HEK293 (cell line): ENCODE results near the gene MAGEF1.

Experiments used
- CTCF ChIA-PET: fragments of 350-600 bp; formaldehyde crosslinking; extraction: SDS; loops from one replicate; lab custom pipeline; 2021; ENCODE audit warnings: antibody characterized with exemption; lab: Yijun Ruan, JAX
- POLR2A ChIA-PET: fragments of 300-600 bp; formaldehyde crosslinking; extraction: SDS; loops from one replicate; lab custom pipeline; 2020; ENCODE audit warnings: antibody characterized with exemption, inconsistent platforms; lab: Yijun Ruan, JAX
- H3K27ac ChIP-seq: fragments of 200-500 bp; sonication (Bioruptor generic); 2 replicates; pipeline ENCODE4 v1.5.1; 2014; ENCODE audit warnings: low read depth, low read length, control low read depth, inconsistent platforms; ENCODE audit errors: extremely low read depth
- H3K36me3 ChIP-seq, 2 experiments: fragments of 200-500 bp in 1 of 2; sonication (Bioruptor generic) in 1 of 2; 1 replicate in 1 of 2; 2 replicates in 1 of 2; pipeline ENCODE4 v1.5.1; 2014 to 2017; ENCODE audit warnings: inconsistent platforms in 2 of 2, low read length in 2 of 2; ENCODE audit not compliant: control insufficient read depth in 2 of 2, insufficient read depth in 1 of 2
- H3K4me1 ChIP-seq: fragments of 200-500 bp; sonication (Bioruptor generic); 2 replicates; pipeline ENCODE4 v1.5.1; 2014; ENCODE audit warnings: mild to moderate bottlenecking, low read length, inconsistent platforms; ENCODE audit not compliant: control insufficient read depth, insufficient read depth
- H3K4me3 ChIP-seq: 2 replicates; pipeline ENCODE4 v1.5.1; 2011; ENCODE audit warnings: low read depth, mild to moderate bottlenecking, control low read depth, low read length, moderate library complexity
- H3K9me3 ChIP-seq: fragments of 200-500 bp; sonication (Bioruptor generic); 2 replicates; pipeline ENCODE4 v1.5.1; 2014; ENCODE audit warnings: low read depth, low read length, inconsistent platforms; ENCODE audit not compliant: control insufficient read depth, insufficient read depth
- GLIS1 ChIP-seq: fragments of 450-650 bp; formaldehyde crosslinking; IDR thresholded peaks from 2 replicates; pipeline ENCODE4 v1.5.1; 2016; ENCODE audit warnings: missing biosample characterization, missing genetic modification characterization
- KLF9 ChIP-seq: fragments of 450-650 bp; formaldehyde crosslinking; IDR thresholded peaks from 2 replicates; pipeline ENCODE4 v1.5.1; 2016; ENCODE audit warnings: missing biosample characterization, missing genetic modification characterization, low read depth
- MZF1 ChIP-seq: fragments of 450-650 bp; formaldehyde crosslinking; IDR thresholded peaks from 2 replicates; pipeline ENCODE4 v1.5.1; 2017; ENCODE audit warnings: missing biosample characterization, missing genetic modification characterization, borderline replicate concordance
- RBAK ChIP-seq: fragments of 450-650 bp; formaldehyde crosslinking; IDR thresholded peaks from 2 replicates; pipeline ENCODE4 v1.5.1; 2016; ENCODE audit warnings: missing biosample characterization, missing genetic modification characterization
- REPIN1 ChIP-seq: fragments of 450-650 bp; formaldehyde crosslinking; IDR thresholded peaks from 2 replicates; pipeline ENCODE4 v1.5.1; 2017; ENCODE audit warnings: missing biosample characterization, missing genetic modification characterization, low read depth
- SP2 ChIP-seq: fragments of 450-650 bp; formaldehyde crosslinking; IDR thresholded peaks from 2 replicates; pipeline ENCODE4 v1.5.1; 2016; ENCODE audit warnings: missing biosample characterization, missing genetic modification characterization
- ZBTB17 ChIP-seq: fragments of 450-650 bp; formaldehyde crosslinking; IDR thresholded peaks from 2 replicates; pipeline ENCODE4 v1.5.1; 2016; ENCODE audit warnings: missing biosample characterization, missing genetic modification characterization
- ZBTB20 ChIP-seq: fragments of 450-650 bp; formaldehyde crosslinking; IDR thresholded peaks from 2 replicates; pipeline ENCODE4 v1.5.1; 2016; ENCODE audit warnings: missing biosample characterization, missing genetic modification characterization
- ZFP37 ChIP-seq: fragments of 450-650 bp; formaldehyde crosslinking; IDR thresholded peaks from 2 replicates; pipeline ENCODE4 v1.5.1; 2016; ENCODE audit warnings: missing biosample characterization, missing genetic modification characterization
- ZNF146 ChIP-seq: fragments of 450-650 bp; formaldehyde crosslinking; IDR thresholded peaks from 2 replicates; pipeline ENCODE4 v1.5.1; 2016; ENCODE audit warnings: missing biosample characterization, missing genetic modification characterization
- ZNF169 ChIP-seq: fragments of 450-650 bp; formaldehyde crosslinking; IDR thresholded peaks from 2 replicates; pipeline ENCODE4 v1.5.1; 2016; ENCODE audit warnings: missing biosample characterization, missing genetic modification characterization
- ZNF248 ChIP-seq: fragments of 450-650 bp; formaldehyde crosslinking; IDR thresholded peaks from 2 replicates; pipeline ENCODE4 v1.5.1; 2017; ENCODE audit warnings: missing biosample characterization, missing genetic modification characterization
- ZNF341 ChIP-seq: fragments of 450-650 bp; formaldehyde crosslinking; IDR thresholded peaks from 2 replicates; pipeline ENCODE4; 2016; ENCODE audit warnings: low read depth, missing biosample characterization, missing genetic modification characterization
- ZNF366 ChIP-seq: fragments of 450-650 bp; formaldehyde crosslinking; conservative IDR thresholded peaks from 2 replicates; pipeline ENCODE4 v1.5.1; 2016; ENCODE audit warnings: missing biosample characterization, missing genetic modification characterization
- ZNF37A ChIP-seq: fragments of 450-650 bp; IDR thresholded peaks from 2 replicates; pipeline ENCODE4 v1.5.1; 2018; ENCODE audit warnings: missing biosample characterization, missing genetic modification characterization
- ZNF433 ChIP-seq: fragments of 450-650 bp; formaldehyde crosslinking; IDR thresholded peaks from 2 replicates; pipeline ENCODE4 v1.5.1; 2016; ENCODE audit warnings: missing biosample characterization, missing genetic modification characterization, low read depth
- ZNF747 ChIP-seq: fragments of 450-650 bp; formaldehyde crosslinking; IDR thresholded peaks from 2 replicates; pipeline ENCODE4 v1.5.1; 2016; ENCODE audit warnings: missing biosample characterization, missing genetic modification characterization
- ZNF830 ChIP-seq: fragments of 450-650 bp; IDR thresholded peaks from 2 replicates; pipeline ENCODE4 v1.5.0; 2018; ENCODE audit warnings: missing biosample characterization, missing genetic modification characterization, low read depth, mild to moderate bottlenecking, moderate library complexity
- ZSCAN23 ChIP-seq: fragments of 450-650 bp; formaldehyde crosslinking; IDR thresholded peaks from 2 replicates; pipeline ENCODE4 v1.5.1; 2016; ENCODE audit warnings: missing biosample characterization, missing genetic modification characterization
- ZSCAN30 ChIP-seq: fragments of 450-650 bp; IDR thresholded peaks from 2 replicates; pipeline ENCODE4 v1.5.1; 2018; ENCODE audit warnings: missing biosample characterization, mild to moderate bottlenecking, missing genetic modification characterization, moderate library complexity
- TF ChIP-seq, protein P1 (sequence below): fragments of 450-650 bp; formaldehyde crosslinking; IDR thresholded peaks from 2 replicates; pipeline ENCODE4 v1.5.0; 2017; ENCODE audit warnings: missing biosample characterization, missing genetic modification characterization, borderline replicate concordance
- TF ChIP-seq, protein P2 (sequence below): fragments of 450-650 bp; formaldehyde crosslinking; IDR thresholded peaks from 2 replicates; pipeline ENCODE4 v1.5.1; 2016; ENCODE audit warnings: missing biosample characterization, missing genetic modification characterization
- TF ChIP-seq, protein P3 (sequence below): fragments of 450-650 bp; formaldehyde crosslinking; IDR thresholded peaks from 2 replicates; pipeline ENCODE4 v1.5.1; 2017; ENCODE audit warnings: missing biosample characterization, missing genetic modification characterization
- TF ChIP-seq, protein P4 (sequence below): fragments of 450-650 bp; IDR thresholded peaks from 2 replicates; pipeline ENCODE4 v1.5.1; 2018; ENCODE audit warnings: missing biosample characterization, mild to moderate bottlenecking, missing genetic modification characterization
- TF ChIP-seq, protein P5 (sequence below): fragments of 450-650 bp; formaldehyde crosslinking; IDR thresholded peaks from 2 replicates; pipeline ENCODE4 v1.5.1; 2016; ENCODE audit warnings: missing biosample characterization, missing genetic modification characterization
- TF ChIP-seq, protein P6 (sequence below): fragments of 450-650 bp; formaldehyde crosslinking; IDR thresholded peaks from 2 replicates; pipeline ENCODE4 v1.5.1; 2016; ENCODE audit warnings: missing biosample characterization, missing genetic modification characterization

The MAGEF1 gene

DNA sequence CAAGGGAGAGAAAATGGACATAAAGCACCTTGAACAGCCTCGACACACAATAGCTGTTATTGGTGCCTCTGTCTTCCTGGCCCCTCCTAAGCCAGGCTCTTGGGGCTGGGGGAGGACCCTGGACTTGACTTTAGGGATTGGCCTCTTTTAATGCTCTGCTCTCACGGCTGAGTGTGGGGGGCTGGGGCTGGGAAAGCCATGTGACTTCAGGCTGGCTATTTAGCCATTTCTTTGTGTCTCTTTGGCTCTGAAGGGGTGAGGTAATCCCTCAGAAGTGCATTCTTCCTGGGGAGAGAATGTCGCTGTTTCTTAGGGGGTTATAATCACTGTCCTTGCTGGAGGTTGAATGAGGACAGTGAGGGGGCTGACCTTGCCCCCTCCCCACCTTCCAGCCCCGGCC lies 26.2 kb downstream of the MAGEF1 start (continued):
- TF ChIP-seq, protein P1, sequence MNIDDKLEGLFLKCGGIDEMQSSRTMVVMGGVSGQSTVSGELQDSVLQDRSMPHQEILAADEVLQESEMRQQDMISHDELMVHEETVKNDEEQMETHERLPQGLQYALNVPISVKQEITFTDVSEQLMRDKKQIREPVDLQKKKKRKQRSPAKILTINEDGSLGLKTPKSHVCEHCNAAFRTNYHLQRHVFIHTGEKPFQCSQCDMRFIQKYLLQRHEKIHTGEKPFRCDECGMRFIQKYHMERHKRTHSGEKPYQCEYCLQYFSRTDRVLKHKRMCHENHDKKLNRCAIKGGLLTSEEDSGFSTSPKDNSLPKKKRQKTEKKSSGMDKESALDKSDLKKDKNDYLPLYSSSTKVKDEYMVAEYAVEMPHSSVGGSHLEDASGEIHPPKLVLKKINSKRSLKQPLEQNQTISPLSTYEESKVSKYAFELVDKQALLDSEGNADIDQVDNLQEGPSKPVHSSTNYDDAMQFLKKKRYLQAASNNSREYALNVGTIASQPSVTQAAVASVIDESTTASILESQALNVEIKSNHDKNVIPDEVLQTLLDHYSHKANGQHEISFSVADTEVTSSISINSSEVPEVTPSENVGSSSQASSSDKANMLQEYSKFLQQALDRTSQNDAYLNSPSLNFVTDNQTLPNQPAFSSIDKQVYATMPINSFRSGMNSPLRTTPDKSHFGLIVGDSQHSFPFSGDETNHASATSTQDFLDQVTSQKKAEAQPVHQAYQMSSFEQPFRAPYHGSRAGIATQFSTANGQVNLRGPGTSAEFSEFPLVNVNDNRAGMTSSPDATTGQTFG, result no peak
- TF ChIP-seq ZBTB20 (tag by site-specific recombination) (no peak), SP2 (peak; percentile 16; the same call in 1 of the 2 replicates), ZBTB17 (0 out of 2 replicates have a peak, but pooled peaks have one; percentile 20), ZFP37 (tag by site-specific recombination) (0 out of 2 replicates have a peak, but pooled peaks have one; percentile 13), ZNF366 (tag by site-specific recombination) (peak; percentile 42; the same call in 1 of the 2 replicates), ZNF433 (no peak), ZNF747 (tag by site-specific recombination) (no peak), REPIN1 (no peak), ZSCAN30 (0 out of 2 replicates have a peak, but pooled peaks have one; percentile 9), ZSCAN23 (tag by site-specific recombination) (no peak), ZNF341 (peak; percentile 30; the same call in 1 of the 2 replicates)
- TF ChIP-seq, protein P2, sequence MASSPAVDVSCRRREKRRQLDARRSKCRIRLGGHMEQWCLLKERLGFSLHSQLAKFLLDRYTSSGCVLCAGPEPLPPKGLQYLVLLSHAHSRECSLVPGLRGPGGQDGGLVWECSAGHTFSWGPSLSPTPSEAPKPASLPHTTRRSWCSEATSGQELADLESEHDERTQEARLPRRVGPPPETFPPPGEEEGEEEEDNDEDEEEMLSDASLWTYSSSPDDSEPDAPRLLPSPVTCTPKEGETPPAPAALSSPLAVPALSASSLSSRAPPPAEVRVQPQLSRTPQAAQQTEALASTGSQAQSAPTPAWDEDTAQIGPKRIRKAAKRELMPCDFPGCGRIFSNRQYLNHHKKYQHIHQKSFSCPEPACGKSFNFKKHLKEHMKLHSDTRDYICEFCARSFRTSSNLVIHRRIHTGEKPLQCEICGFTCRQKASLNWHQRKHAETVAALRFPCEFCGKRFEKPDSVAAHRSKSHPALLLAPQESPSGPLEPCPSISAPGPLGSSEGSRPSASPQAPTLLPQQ, result peak; percentile 19; the same call in 1 of the 2 replicates
- TF ChIP-seq, protein P3, sequence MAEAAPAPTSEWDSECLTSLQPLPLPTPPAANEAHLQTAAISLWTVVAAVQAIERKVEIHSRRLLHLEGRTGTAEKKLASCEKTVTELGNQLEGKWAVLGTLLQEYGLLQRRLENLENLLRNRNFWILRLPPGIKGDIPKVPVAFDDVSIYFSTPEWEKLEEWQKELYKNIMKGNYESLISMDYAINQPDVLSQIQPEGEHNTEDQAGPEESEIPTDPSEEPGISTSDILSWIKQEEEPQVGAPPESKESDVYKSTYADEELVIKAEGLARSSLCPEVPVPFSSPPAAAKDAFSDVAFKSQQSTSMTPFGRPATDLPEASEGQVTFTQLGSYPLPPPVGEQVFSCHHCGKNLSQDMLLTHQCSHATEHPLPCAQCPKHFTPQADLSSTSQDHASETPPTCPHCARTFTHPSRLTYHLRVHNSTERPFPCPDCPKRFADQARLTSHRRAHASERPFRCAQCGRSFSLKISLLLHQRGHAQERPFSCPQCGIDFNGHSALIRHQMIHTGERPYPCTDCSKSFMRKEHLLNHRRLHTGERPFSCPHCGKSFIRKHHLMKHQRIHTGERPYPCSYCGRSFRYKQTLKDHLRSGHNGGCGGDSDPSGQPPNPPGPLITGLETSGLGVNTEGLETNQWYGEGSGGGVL, result peak; percentile 30; the same call in 1 of the 2 replicates
- TF ChIP-seq, protein P4, sequence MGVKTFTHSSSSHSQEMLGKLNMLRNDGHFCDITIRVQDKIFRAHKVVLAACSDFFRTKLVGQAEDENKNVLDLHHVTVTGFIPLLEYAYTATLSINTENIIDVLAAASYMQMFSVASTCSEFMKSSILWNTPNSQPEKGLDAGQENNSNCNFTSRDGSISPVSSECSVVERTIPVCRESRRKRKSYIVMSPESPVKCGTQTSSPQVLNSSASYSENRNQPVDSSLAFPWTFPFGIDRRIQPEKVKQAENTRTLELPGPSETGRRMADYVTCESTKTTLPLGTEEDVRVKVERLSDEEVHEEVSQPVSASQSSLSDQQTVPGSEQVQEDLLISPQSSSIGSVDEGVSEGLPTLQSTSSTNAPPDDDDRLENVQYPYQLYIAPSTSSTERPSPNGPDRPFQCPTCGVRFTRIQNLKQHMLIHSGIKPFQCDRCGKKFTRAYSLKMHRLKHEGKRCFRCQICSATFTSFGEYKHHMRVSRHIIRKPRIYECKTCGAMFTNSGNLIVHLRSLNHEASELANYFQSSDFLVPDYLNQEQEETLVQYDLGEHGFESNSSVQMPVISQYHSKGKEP (tag by site-specific recombination), result no peak

DNA sequence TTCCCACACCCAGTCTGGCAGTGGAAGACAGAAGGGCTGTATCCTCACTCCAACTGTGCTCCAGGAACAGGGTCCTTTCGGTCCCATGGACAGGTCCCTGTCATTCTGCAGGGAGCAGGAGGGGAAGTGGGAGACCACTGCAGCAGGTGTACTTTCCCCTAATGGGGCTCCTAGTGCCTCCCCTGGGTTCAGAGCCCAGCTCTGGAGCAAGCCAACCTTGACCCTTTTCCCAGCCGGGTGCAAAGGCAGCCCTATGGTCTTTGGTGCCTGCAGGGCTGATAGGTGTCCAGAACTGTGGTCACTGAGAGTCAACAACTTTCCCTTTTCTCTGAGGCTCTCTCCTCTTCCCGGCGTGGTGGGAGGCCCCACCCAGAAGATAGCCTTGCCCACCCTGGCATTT lies 26.8 kb downstream of the MAGEF1 start:
- POLR2A ChIA-PET, result interaction anchor here (0.6 kb wide), 1 partner anchor 10 kb away, joined by 3 read pairs; no protein-coding TSS in a partner anchor
- H3K9me3 ChIP-seq, result no peaks in the 10 kb centered on the region
- 0 out of 2 replicates have a peak overlapping the region, but pooled peaks have one; percentile 30 for H3K27ac ChIP-seq
- CTCF ChIA-PET, result no interaction called here
- H3K4me1 ChIP-seq, result peaks cover 4% of the 10 kb centered on the region; the same call in 1 of the 2 replicates
- no peak overlapping the region for H3K4me3 ChIP-seq
- H3K36me3 ChIP-seq, result no peaks in the 10 kb centered on the region
- TF ChIP-seq ZNF248 (tag by site-specific recombination) (no peak), ZNF830 (no peak), ZNF146 (tag by site-specific recombination) (no peak), ZNF169 (no peak), ZNF37A (tag by site-specific recombination) (no peak), KLF9 (tag by site-specific recombination) (no peak), RBAK (tag by site-specific recombination) (no peak), MZF1 (tag by site-specific recombination) (no peak), GLIS1 (tag by site-specific recombination) (no peak)
- TF ChIP-seq, protein P2, result no peak
- TF ChIP-seq, protein P5, sequence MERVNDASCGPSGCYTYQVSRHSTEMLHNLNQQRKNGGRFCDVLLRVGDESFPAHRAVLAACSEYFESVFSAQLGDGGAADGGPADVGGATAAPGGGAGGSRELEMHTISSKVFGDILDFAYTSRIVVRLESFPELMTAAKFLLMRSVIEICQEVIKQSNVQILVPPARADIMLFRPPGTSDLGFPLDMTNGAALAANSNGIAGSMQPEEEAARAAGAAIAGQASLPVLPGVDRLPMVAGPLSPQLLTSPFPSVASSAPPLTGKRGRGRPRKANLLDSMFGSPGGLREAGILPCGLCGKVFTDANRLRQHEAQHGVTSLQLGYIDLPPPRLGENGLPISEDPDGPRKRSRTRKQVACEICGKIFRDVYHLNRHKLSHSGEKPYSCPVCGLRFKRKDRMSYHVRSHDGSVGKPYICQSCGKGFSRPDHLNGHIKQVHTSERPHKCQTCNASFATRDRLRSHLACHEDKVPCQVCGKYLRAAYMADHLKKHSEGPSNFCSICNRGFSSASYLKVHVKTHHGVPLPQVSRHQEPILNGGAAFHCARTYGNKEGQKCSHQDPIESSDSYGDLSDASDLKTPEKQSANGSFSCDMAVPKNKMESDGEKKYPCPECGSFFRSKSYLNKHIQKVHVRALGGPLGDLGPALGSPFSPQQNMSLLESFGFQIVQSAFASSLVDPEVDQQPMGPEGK (tag by site-specific recombination), result no peak
- TF ChIP-seq, protein P6, sequence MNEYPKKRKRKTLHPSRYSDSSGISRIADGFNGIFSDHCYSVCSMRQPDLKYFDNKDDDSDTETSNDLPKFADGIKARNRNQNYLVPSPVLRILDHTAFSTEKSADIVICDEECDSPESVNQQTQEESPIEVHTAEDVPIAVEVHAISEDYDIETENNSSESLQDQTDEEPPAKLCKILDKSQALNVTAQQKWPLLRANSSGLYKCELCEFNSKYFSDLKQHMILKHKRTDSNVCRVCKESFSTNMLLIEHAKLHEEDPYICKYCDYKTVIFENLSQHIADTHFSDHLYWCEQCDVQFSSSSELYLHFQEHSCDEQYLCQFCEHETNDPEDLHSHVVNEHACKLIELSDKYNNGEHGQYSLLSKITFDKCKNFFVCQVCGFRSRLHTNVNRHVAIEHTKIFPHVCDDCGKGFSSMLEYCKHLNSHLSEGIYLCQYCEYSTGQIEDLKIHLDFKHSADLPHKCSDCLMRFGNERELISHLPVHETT (tag by site-specific recombination), result no peak
